ENCODE measurements around the gene HIVEP3.
"Not testable (repeated sequence)": the region's sequence is repeated elsewhere in the genome, so short reads cannot be mapped to it uniquely, and the experiment has no call there.

HIVEP3 gene

DNA sequence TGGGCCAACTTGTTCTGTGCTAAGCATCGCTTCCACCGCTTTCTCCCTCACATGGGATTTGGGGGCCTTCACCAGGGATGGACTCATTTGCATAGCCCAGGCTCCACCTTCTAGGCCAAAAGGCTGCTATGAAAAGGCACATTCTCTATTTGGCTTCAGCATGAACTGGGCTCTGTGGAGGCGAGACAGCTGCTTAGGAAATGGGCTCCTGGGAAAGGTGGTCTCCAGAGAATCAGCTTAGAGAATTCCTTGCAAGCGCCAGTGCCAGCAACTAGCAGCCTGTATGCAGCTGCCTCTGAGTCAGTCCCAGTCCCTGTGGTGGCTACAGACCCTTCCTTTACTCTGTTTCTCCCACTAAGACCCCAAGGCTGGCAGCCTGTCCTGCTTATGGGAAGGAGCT lies 214.5 kb downstream of the HIVEP3 start:
- DNase-seq, result no peak

GRCh38 chr1:41702771-41703170 lies 216.0 kb downstream of the HIVEP3 start:
- DNase-seq, result no peak

GRCh38 chr1:41700986-41701535 lies 217.7 kb downstream of the HIVEP3 start:
- DNase-seq, result no peak

DNA sequence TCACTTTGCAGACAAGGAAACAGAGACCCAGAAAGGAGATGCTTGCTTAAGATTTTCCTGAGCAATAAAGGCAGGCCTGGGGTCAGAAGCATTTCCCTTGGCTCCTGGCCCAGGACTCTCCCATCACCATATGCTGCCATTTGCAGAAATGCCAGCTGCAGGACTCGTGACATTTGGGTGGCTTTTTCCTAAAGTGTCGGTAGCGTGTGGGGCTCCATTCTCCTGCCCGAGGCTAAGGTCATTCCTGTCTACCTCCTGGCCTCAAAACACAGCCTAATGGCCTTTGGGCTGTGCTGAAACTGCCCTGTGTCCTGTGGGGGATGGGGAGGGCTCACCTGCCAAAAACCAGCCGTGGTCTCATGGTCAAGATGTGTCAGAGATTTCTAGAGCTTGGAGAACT lies 218.1 kb downstream of the HIVEP3 start:
- peak; percentile 92 for DNase-seq

DNA sequence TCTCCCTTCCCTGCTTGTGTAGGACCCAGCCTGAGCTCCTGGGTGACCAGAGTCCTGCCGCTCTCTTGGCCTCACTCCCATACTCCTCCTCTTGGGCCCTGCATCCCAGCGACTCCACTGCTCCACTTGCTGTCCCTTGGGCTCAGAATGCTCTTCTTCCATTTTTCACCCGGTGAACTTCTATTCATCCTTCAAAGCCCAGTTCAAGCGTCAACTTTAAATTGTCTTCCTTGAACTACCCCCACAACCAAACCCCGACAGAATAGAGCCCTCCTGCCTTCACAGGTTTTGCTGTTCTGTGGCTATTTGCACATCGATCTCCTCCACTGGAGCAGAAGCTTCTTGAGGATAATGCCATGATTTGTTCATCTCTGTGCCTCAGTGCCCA lies 218.9 kb downstream of the HIVEP3 start:
- DNase-seq, result no peak

DNA sequence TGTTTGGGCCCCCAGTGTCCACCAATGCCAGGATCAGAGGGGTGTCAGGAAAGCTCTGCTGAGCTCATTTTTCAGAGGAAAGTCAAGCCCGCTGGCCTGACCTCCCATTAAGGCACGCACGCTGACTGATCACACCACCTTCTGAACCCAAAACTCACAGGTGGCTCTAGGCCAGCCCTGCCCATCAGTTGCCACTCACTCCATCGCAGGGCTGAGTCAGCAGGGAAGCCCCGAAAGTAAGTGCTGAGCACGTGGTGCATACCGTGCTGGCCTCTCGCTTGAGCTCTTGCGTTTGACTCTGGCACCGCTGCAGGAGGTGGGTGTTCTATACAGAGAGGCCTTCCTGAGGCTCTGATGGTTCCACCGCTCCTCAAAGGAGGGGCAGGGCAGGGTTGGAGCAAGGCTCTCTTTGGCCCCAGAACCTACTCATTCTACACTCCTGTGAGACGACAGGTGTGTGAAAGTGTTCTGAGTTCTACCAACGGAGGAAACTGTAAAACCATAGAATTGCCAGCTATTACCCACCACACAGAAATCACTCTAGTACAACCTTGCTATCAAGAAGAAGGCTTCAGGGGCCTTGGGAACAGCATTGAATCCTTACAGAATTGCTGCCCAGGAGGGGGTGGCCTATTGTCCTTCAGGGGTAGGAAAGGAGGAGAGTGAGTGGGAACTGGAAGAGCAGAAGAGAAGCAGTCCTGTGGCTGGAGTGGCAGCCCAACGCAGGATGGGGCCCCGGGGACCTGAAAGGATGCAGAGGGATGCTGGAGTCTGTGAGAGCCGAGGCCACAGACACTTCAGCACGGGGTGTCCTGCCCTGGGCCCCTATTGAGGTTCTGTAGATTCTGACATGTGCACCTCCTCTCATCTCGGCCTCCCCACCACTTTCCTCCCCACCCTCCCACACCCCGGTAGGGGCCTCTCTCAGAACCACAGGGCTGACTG lies 219.5 kb downstream of the HIVEP3 start:
- peak; percentile 100 for DNase-seq

- no peak for DNase-seq
These were observed 222.3 kb downstream of the HIVEP3 start for GRCh38 chr1:41696381-41696780.

GRCh38 chr1:41695118-41695745 lies 223.5 kb downstream of the HIVEP3 start:
- DNase-seq, result peak; percentile 91

GRCh38 chr1:41691966-41692365 lies 226.8 kb downstream of the HIVEP3 start:
- not testable (repeated sequence) for DNase-seq

- no peak for DNase-seq
These were observed 227.3 kb downstream of the HIVEP3 start for GRCh38 chr1:41691424-41691823.

- no peak for DNase-seq
These were observed 228.4 kb downstream of the HIVEP3 start for GRCh38 chr1:41690331-41690730.

DNA sequence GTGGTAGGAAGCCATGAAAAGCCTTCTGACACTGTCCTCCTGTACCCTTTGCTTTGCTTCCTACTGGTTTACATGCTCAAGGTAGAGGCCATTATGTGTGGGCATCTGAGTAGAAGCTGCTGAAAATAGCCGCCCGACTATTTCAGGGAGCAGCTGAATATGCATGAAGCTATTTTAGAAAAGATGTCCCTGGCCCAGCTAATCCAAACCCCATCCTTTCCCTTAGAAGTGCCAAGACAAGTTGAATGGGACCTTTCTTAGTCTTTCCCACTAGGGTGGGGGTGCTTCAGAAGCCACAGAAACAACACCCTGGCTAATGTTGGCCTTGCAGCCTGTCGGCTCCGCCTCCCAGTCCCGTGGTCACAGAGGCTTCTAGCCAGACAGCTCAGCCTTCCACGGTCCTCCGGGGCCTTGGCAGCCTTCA lies 229.2 kb downstream of the HIVEP3 start:
- DNase-seq, result no peak

DNA sequence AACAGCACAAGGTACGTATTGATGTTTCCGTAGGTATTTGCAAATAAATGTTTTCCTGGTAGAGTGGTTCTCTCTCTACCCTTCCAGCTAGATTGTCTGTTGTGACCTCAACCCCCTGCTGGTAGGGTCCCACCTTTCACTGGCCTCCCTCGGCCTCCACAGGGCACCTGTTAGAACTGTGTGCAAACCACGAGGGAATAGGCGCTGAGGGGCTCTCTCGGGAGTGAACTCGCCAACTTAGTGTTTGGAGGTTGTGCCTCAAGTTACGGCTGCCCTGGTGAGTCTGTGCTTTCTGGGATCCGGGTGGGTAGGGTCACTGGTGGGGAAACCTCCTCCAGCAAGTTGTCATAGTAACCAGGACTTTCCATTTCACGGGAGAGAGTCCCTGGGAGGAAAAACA lies 229.6 kb downstream of the HIVEP3 start:
- DNase-seq, result no peak

DNA sequence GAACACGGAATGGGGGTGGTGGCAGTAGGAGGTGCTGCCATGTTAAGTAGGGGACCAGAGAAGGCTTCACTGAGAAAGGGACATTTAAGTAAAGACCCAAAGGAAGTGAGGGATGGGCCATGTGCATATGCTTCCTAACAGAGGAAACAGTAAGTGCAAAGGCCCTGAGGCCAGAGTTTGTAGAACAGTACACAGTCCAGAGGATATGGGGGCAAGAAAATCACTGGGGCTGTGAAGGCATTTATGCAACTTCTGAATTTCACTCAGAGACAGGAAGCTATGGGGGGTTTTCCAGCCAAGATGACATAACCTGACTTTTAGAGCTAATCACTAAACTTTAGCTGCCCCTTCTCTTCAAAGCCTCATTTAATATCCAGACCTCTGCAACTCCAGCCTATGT lies 231.7 kb downstream of the HIVEP3 start:
- DNase-seq, result no peak

DNA sequence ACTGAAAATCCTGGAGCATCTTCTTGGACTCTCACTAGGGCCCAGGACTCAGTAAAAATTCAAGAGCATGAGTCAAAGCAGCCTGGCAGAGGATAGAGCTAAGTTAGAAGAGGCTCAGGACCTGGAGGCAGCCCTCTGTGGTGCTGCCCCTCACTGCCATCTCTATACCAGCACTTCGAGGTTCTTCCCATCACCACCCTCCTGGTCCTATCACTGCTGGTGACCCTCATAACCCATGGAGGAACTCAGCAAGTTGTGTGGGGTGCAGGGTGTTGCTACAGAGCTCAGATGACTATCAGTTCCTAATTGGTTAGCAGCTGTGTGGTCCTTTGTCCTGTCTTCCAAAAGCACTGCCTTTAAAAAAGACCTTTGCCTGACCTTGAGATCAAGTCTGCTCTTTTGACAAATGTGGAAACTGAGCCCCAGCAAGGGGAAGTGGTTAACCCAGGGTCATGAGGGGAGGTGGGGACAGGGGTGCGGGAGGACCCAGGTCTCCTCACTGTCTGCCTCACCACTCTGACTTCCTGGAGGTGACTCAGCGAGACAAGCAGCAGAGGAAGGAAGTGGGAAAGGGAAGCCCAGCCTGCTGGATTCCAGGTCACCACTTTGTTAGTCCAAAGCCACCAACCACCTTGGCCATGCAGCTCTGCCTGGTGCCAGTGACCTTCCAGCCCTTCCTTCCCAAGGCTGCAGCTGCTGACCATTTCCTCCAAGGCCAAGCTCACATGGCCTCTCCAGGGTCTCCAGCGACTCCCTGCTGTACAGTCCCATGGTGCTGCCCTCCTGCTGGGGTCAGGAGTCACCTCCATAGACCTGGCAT lies 234.8 kb downstream of the HIVEP3 start:
- DNase-seq, result no peak

DNA sequence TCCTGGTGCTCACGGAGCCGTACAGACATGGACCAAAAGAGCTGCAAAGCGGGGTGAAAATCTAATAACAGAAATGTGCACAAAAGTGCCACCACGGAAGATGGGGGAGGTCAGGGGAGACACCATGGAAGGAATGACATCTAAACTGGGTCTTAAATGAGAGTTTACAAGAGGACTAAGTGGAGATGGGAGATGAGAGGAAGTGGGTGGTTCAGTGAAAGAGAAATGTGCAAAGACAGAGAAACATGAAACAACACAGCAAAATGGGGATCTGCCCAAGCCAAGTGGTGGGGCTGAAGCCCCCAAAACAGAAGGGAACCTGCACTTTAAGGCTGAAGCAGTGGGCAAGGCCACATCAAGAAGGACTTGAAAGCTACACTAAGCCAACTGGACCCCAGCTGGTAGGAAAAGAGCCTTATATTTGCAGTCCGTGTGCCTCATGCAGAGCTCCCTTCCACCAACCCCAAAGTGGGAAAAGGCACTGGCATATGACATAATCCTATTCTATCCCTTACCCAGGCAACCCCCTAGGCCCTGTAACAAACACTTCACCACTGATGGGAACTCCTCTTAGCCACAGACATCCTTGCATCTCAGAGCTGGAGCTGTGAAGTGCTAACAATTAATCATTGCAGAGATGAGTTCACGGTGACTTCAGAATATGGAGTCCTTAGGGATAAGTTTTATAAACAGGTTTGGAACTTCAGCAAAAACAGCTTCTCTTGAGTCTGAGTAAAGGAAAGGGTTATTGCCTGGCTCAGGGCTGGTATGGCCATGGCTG lies 235.7 kb downstream of the HIVEP3 start:
- DNase-seq, result no peak

GRCh38 chr1:41682149-41682548 lies 236.6 kb downstream of the HIVEP3 start:
- DNase-seq, result no peak

- DNase-seq, result no peak
These were observed 237.2 kb downstream of the HIVEP3 start for GRCh38 chr1:41681331-41682098.

- DNase-seq, result no peak
These were observed 238.7 kb downstream of the HIVEP3 start for GRCh38 chr1:41679994-41680393.

DNA sequence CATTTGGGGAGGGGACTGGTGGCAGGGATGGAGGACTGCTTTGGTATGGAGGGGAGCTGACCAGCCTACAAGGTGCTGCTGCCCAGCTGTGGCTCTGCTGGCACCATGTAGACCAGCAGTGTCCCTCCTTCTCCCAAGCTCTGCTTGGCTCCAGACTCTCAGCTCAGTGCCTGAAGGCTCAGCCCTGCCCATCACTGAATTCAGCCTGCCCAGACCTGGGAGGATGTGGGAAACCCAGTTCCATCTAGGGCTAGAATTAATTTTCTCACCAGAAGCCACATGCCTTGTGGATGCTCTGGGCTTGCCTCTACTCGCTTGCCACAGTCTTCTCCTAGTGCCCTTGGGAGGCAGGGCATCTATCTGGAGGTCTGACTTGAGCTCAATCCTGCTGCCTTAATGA lies 239.2 kb downstream of the HIVEP3 start:
- no peak for DNase-seq

- DNase-seq, result peak; percentile 63
These were observed 240.4 kb downstream of the HIVEP3 start for GRCh38 chr1:41678111-41678878.

All from RPMI8226 (cell line).